HG02678 (cell line): Measurements from ENCODE around the gene VSTM5.

Experiments used
- ATAC-seq: cut with Tn5 transposase; IDR thresholded peaks from one replicate; pipeline ENCODE4 v1.9.1; 2021; ENCODE audit warnings: mild to moderate bottlenecking, moderate library complexity; ENCODE audit not compliant: unreplicated experiment

VSTM5 gene

DNA sequence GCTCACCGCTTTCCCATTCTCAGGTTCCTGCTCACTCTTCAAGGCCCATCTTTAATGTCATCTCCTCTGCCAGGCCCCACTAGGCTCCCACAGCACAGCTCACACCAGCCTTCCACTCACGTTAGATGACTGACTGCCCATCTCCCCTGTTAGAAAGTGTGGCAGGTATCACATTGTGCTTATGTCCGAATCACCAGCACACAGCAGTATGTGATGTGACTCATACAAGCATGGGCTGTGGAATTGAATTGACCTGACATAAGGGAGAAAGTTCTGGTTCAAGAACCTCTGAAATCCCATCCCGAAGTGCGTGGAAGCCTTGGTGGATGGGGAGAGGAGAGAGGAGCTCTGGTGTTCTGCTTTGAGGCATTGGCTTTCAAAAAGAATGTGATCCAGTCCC is 6.5 kb downstream of the VSTM5 start:
- ATAC-seq = no peak

GRCh38 chr11:93842461-93842860 is 8.0 kb downstream of the VSTM5 start:
- ATAC-seq = no peak

GRCh38 chr11:93842034-93842433 is 8.4 kb downstream of the VSTM5 start:
- ATAC-seq = no peak

DNA sequence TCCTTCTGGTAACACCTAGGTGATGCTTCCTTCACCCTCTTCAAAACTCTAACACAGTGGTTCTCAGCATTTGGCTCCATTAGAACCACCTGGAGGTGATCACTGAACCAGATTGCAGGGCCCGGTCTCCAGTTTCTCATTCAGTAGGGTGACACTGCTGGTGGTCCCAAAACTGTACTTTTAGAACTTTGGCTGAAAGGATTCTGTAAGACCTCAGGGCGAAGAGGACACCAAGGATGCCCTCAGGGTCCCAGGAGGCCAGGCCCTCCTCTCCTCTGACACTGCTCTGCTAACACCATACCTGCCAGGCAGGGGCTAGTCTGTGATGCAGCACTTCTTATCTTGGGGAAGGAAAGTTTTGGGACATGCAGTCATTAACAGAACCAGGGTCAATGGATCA is 9.0 kb downstream of the VSTM5 start:
- no peak for ATAC-seq

DNA sequence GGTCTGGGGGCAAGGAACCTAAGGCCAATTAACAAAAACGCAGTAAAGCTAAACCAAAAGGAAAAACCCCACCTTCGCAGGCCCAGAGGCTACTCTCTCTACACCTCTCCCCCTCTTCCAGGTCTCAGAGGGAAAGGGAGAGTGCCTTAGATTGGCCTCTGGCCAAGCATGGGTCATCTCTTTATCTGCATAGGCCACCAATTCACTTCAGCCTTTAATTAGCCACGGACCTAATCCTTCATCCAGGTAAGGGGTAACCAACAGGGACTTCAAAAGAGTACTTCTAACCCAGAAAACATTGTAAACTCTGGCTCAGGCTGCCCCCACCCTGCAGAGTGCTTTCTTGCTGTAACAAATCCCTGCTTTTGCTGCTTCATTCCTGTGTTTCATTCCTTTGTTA is 9.4 kb downstream of the VSTM5 start:
- ATAC-seq = no peak

- ATAC-seq = no peak
Measured at GRCh38 chr11:93840180-93840579, 10.2 kb downstream of the VSTM5 start.

DNA sequence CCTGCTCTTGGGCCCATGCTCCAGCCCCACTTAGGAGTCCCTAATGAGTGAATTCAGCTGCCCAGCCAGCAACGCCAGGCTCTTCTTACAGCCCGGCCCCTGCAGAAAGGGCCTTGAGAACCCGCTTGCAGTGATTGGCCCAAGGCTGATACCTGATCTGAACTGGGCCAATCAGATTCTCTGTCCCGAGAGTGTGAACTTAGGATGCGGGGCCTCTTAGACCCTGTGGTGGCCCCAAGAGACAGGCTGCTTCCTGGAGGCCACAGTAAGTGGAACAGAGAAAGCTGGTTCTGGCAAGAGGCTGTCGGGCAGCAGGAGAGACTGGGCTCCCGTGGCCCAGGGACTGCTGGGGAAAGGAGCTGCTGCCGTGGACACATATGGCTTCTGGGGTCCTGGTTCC is 11.5 kb downstream of the VSTM5 start:
- ATAC-seq = no peak

DNA sequence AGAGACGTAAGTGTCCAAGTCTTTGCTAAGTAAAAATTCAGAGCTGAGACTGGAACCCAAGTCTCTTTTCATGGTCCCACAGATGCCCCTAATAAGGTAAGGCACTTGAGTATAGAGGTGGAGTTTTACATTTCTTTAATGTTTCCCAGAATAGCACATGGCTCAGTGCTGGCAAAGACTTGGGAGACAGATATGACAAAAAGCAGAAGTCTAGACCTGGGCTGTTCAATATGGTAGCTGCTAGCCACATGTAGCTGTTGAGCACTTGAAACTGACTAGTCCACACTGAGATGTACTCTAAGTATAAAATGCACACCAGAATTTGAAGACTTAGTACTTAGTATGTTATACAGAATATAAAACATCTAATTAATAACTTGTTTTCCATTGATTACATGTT is 17.6 kb downstream of the VSTM5 start:
- ATAC-seq = no peak

DNA sequence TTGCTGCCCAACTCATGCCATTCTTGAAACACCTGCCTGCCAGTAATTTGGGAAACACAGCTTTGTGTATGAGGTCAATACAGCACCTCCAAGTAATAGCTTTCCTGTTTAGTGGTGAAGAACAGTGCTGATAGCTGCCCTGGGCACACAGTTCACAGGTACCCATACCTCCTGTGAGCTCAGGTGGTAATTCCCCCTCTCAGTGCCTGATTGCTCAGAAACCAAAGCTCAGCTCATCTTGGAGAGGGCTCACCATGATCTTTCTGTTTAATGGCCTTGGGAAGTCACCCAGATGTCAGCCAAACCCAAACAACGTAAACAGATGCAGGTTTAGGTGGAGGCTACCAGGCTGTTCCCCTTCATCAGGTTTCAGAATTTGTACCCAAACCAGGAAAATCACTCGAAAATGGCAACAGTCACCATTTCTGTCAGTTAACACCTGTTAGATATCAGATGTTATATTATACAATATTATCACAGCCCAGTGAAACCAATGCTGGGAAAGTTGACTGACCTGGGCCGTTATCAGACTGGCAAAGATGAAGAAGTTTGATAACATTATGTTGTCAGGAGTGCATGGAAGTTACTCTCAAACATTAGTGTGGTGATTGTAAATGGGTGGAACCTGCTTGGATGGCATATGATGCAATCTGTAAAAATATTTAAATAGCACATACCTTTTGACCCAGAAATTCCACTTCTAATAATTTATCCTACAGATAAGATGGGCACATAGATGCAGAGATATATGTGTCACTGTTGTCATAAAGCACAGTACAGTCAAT is 18.9 kb downstream of the VSTM5 start:
- ATAC-seq = no peak

DNA sequence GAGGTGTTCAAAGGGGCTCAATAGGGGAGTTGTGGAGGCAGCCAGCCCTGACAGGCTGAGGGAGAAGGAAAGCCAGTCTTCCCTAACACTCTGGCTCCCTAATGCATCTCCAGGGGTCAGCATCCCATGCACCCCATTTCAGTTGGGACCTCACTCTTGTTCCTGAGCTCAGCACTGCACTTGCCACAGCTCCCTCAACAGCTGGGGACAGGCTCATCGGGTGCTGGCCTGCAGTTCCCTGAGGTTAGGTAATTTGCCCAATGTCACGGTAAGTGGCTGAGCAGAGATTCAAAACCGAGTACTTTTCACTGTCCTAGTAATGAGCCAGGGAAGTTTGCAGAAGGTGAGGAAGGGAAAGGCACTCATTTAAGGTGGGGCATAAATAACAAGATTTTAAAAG is 20.8 kb downstream of the VSTM5 start:
- no peak for ATAC-seq

GRCh38 chr11:93827363-93827762 is 23.1 kb downstream of the VSTM5 start:
- ATAC-seq = no peak

GRCh38 chr11:93823210-93823609 is 27.2 kb downstream of the VSTM5 start:
- ATAC-seq = no peak

GRCh38 chr11:93822359-93822758 is 28.1 kb downstream of the VSTM5 start:
- ATAC-seq = no peak

DNA sequence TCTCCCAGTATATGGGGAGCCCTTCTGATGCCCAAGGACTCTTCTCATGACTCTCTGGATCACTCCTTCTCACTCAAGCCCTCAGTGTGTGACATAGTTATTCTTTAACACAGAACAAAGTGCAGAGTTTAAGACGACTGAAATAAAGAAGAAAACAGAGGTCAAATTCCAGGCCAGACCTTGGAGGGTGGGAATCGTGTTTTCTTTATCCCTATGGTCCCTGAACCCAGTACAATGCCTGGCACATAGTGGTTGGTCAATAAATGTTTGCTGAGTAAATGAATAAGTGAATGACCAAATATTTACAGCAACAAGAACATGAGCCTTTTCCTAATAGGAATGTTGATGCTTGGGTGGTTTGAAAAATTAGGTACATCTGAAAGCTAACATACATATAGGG is 28.8 kb downstream of the VSTM5 start:
- ATAC-seq = no peak

GRCh38 chr11:93820847-93821246 is 29.6 kb downstream of the VSTM5 start:
- ATAC-seq = no peak

GRCh38 chr11:93819966-93820695 is 30.3 kb downstream of the VSTM5 start:
- ATAC-seq = no peak

- no peak for ATAC-seq
Measured at GRCh38 chr11:93817426-93818348, 32.7 kb downstream of the VSTM5 start.

DNA sequence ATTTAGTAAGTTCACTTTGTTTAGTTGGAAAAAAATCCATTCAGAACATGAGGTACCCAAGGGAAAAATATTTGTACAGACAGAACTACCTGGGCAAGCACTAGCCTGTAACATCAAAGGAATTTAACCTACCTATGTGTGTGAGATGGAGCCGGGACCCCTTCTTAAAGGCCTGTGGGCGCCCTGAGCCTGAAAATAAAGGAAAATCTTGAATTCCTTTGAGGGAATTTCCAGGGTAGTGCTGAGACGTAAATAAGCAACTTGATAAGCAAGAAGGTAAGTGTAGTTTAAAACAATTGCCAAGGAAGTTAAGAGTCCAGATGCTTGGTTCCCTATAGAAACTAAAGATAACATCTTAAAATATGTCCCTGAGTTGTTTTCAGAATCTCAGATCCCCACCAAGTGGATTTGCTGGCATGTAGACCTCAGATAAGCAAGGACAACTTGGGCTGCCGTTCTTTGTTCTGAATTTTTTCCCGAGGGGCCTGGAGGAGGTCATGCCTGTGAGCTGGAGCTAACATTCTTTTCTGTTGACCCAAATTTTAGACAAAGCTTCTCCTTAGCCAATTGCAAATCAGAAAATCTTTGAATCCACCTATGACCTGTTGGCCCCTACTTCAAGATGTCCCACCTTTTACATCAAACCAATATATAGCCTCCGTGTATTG is 35.3 kb downstream of the VSTM5 start:
- no peak for ATAC-seq

DNA sequence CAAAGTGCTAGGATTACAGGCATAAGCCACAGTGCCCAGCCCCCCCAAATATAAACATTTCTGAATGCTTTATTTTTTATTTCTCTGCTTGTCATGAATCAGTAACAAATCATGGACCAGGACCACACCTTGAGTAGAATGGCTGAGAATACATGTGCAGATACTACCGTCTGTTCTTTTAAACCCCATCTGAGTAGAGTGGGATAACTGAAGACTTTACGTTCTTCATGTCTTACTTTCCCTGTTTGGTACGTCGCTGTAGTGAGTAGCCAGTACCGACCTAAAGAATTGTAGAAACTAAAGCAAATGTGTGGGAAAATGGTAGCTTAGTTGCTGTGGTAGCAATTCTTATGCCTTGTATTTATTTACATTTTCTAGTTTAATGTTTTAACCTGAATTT is 36.4 kb downstream of the VSTM5 start:
- no peak for ATAC-seq

- ATAC-seq = no peak
Measured at GRCh38 chr11:93807980-93808379, 42.4 kb downstream of the VSTM5 start.

DNA sequence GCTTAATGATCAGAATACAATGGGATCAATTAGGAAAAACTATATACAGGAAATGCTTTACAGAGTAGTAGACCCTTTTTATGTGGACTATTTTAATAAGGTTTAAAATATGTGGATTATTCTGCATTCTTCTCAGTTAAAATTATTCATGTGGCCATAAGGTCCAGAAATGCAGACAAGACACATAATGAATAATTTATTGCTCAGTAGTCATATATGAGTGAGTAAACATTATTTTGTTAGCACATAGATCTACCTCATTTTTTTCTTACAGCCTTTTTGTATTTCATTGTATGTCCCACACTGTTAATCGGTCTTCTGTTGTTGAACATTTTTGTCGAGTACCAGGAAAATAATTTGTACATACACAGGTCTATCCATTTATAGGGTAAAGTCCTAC is 45.5 kb downstream of the VSTM5 start:
- no peak for ATAC-seq
